ENCODE data around the gene RBM10. TPM values are rescaled to one million over a fixed set of nuclear protein-coding genes. Genes with fewer than 3 reads are reported as not detected.

RBM10 gene
- total RNA-seq, 1 donor from 2014 or later, result 35.9 TPM

DNA sequence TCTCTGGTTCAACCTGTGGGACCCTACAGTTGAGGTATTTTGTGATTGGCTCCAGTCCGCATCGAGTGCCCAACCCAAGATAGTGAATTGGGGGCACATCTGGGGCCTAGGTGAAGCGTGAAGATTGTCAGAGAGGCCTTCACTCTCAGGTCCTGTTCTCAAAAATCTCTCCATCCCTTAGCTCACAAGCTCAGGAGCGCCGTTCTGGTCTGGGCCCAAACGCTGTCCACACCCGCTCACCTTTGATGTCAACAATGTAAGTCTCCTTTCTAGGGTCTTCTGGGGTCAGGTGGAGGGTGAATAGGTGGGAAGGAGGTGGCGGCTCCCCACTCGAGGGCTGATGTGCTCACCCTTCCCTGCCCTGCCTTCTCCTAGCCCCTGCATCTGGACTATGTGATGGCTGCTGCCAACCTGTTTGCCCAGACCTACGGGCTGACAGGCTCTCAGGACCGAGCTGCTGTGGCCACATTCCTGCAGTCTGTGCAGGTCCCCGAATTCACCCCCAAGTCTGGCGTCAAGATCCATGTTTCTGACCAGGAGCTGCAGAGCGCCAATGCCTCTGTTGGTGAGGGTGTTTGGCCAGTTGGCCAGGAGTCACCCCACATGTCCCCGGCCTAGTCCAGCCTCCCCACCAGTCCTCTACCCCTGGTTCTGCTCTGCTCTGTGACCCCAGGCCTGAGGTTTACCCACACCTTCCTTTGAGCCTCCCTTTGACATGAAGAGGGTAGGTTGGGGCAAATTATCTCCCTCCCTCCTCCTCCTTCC is 65.8 kb downstream of the RBM10 start:
- Histone ChIP-seq H3K4me1 (ENCODE audit: insufficient read depth, low read length) (no peaks in the 10 kb centered on the region), H2AFZ (ENCODE audit: low read depth, low read length) (no peak overlapping the region), H3K4me3 (ENCODE audit: insufficient read depth, low read depth, low read length) (no peak overlapping the region), H3K9ac (ENCODE audit: low read length) (no peak overlapping the region), H3K36me3 (ENCODE audit: insufficient read depth, low read length) (peaks cover 43% of the 10 kb centered on the region), H3K27ac (ENCODE audit: low read depth, low read length) (no peak overlapping the region), H4K20me1 (ENCODE audit: insufficient read depth, low read length) (peaks cover 46% of the 10 kb centered on the region), H3K4me2 (ENCODE audit: low read length) (no peak overlapping the region), H3K27me3 (ENCODE audit: insufficient read depth, low read length) (no peaks in the 10 kb centered on the region), H3K9me3 (ENCODE audit: insufficient read depth, low read depth, low read length) (no peaks in the 10 kb centered on the region), H3K79me2 (ENCODE audit: insufficient read depth, low read length) (peaks cover 7% of the 10 kb centered on the region)
- peaks cover 7% of the 10 kb centered on the region for H3K36me3 Mint-ChIP-seq (ENCODE audit: low read depth, unreplicated experiment)
- TF ChIP-seq EZH2 (IDR thresholded peaks at IDR 0.05; ENCODE audit: insufficient read depth, low read length), result no peak
- TF ChIP-seq, protein P1, sequence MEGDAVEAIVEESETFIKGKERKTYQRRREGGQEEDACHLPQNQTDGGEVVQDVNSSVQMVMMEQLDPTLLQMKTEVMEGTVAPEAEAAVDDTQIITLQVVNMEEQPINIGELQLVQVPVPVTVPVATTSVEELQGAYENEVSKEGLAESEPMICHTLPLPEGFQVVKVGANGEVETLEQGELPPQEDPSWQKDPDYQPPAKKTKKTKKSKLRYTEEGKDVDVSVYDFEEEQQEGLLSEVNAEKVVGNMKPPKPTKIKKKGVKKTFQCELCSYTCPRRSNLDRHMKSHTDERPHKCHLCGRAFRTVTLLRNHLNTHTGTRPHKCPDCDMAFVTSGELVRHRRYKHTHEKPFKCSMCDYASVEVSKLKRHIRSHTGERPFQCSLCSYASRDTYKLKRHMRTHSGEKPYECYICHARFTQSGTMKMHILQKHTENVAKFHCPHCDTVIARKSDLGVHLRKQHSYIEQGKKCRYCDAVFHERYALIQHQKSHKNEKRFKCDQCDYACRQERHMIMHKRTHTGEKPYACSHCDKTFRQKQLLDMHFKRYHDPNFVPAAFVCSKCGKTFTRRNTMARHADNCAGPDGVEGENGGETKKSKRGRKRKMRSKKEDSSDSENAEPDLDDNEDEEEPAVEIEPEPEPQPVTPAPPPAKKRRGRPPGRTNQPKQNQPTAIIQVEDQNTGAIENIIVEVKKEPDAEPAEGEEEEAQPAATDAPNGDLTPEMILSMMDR (IDR thresholded peaks at IDR 0.05; ENCODE audit: insufficient read depth, low read depth, low read length), result no peak
- H3K27me3 Mint-ChIP-seq (ENCODE audit: low read depth, unreplicated experiment), result no peaks in the 10 kb centered on the region
- no peak overlapping the region for H3K4me3 Mint-ChIP-seq (ENCODE audit: unreplicated experiment)
- no peak overlapping the region for H3K27ac Mint-ChIP-seq (ENCODE audit: unreplicated experiment)
- H3K9me3 Mint-ChIP-seq (ENCODE audit: unreplicated experiment), result no peaks in the 10 kb centered on the region
- no peak for DNase-seq (ENCODE audit: low read depth)
- FAIRE-seq, result no peak
- H3K4me1 Mint-ChIP-seq (ENCODE audit: low read depth, unreplicated experiment), result peaks cover 3% of the 10 kb centered on the region

- TF ChIP-seq, protein P1 (IDR thresholded peaks at IDR 0.05; ENCODE audit: insufficient read depth, low read depth, low read length), result no peak
- TF ChIP-seq EZH2 (IDR thresholded peaks at IDR 0.05; ENCODE audit: insufficient read depth, low read length), result no peak
- H3K4me1 Mint-ChIP-seq (ENCODE audit: low read depth, unreplicated experiment), result peaks cover 14% of the 10 kb centered on the region
- no peak overlapping the region for H3K27ac ChIP-seq (ENCODE audit: low read depth, low read length)
- H3K79me2 ChIP-seq (ENCODE audit: insufficient read depth, low read length), result peaks cover 2% of the 10 kb centered on the region
- no peaks in the 10 kb centered on the region for H3K27me3 Mint-ChIP-seq (ENCODE audit: low read depth, unreplicated experiment)
- no peak overlapping the region for H3K9ac ChIP-seq (ENCODE audit: low read length)
- no peaks in the 10 kb centered on the region for H3K9me3 ChIP-seq (ENCODE audit: insufficient read depth, low read depth, low read length)
- H3K4me1 ChIP-seq (ENCODE audit: insufficient read depth, low read length), result peaks cover 11% of the 10 kb centered on the region
- H3K4me3 ChIP-seq (ENCODE audit: insufficient read depth, low read depth, low read length), result no peak overlapping the region
- H3K36me3 ChIP-seq (ENCODE audit: insufficient read depth, low read length), result peaks cover 30% of the 10 kb centered on the region
- H3K9me3 Mint-ChIP-seq (ENCODE audit: unreplicated experiment), result no peaks in the 10 kb centered on the region
- no peak overlapping the region for H3K4me3 Mint-ChIP-seq (ENCODE audit: unreplicated experiment)
- H3K36me3 Mint-ChIP-seq (ENCODE audit: low read depth, unreplicated experiment), result peaks cover 10% of the 10 kb centered on the region
- peak overlapping the region; percentile 66 for H3K27ac Mint-ChIP-seq (ENCODE audit: unreplicated experiment)
- DNase-seq (ENCODE audit: low read depth) (no peak), FAIRE-seq (no peak)
- no peak overlapping the region for H3K4me2 ChIP-seq (ENCODE audit: low read length)
- H4K20me1 ChIP-seq (ENCODE audit: insufficient read depth, low read length), result peaks cover 44% of the 10 kb centered on the region
- H3K27me3 ChIP-seq (ENCODE audit: insufficient read depth, low read length), result no peaks in the 10 kb centered on the region
- H2AFZ ChIP-seq (ENCODE audit: low read depth, low read length), result no peak overlapping the region
Measured at GRCh38 chrX:47212381-47213293, 67.6 kb downstream of the RBM10 start.

All from astrocyte (in vitro differentiated cells and primary cell).